Neural crest cell (in vitro differentiated cells): ENCODE measurements around the gene ADAMTS2. TPM values are rescaled to one million over a fixed set of nuclear protein-coding genes. Genes with fewer than 3 reads are reported as not detected.

ENCODE experiments used
- DNase-seq: peaks from one replicate; pipeline ENCODE4 v3.0.0; 2021; ENCODE audit warnings: low read depth, mixed read lengths, low spot score
- H3K27ac Mint-ChIP-seq: one replicate; pipeline ENCODE4 v1.8.0; 2021; ENCODE audit warnings: mild to moderate bottlenecking, mixed read lengths; ENCODE audit not compliant: unreplicated experiment
- H3K27me3 Mint-ChIP-seq: 2 replicates; pipeline ENCODE4 v1.8.0; 2021; ENCODE audit warnings: low read depth, mild to moderate bottlenecking, mixed read lengths
- H3K36me3 Mint-ChIP-seq: 2 replicates; pipeline ENCODE4 v1.8.0; 2021; ENCODE audit warnings: low read depth, mild to moderate bottlenecking, mixed read lengths
- H3K4me1 Mint-ChIP-seq: 2 replicates; pipeline ENCODE4 v1.8.0; 2021; ENCODE audit warnings: mixed read lengths
- H3K4me3 Mint-ChIP-seq: one replicate; pipeline ENCODE4 v1.8.0; 2021; ENCODE audit warnings: mild to moderate bottlenecking, mixed read lengths
- H3K9me3 Mint-ChIP-seq: 2 replicates; pipeline ENCODE4 v1.8.0; 2021; ENCODE audit warnings: mixed read lengths
- CTCF ChIP-seq: fragments of 200-600 bp; sonication (generic); conservative IDR thresholded peaks from 2 replicates; pipeline ENCODE4 v1.5.0; 2021; ENCODE audit warnings: antibody characterized with exemption, mild to moderate bottlenecking
- total RNA-seq: library from RNA; stranded (reverse); gene quantifications from 2 replicates; pipeline ENCODE4 v1.2.1, GENCODE V29; 2021

ADAMTS2 gene
- total RNA-seq, 1 donor from 2014 or later, result 1.5 TPM

- Mint-ChIP-seq H3K4me3 (no peak overlapping the region), H3K27me3 (no peaks in the 10 kb centered on the region), H3K36me3 (peaks cover 13% of the 10 kb centered on the region), H3K27ac (no peak overlapping the region), H3K9me3 (peaks cover 16% of the 10 kb centered on the region), H3K4me1 (peaks cover 6% of the 10 kb centered on the region)
- no peak for TF ChIP-seq CTCF
- DNase-seq, result no peak
These were observed 123.4 kb downstream of the ADAMTS2 start for GRCh38 chr5:179221877-179222220.

GRCh38 chr5:179221196-179221876 lies 123.9 kb downstream of the ADAMTS2 start:
- DNase-seq, result no peak
- H3K9me3 Mint-ChIP-seq, result peaks cover 16% of the 10 kb centered on the region

GRCh38 chr5:179220716-179221115 lies 124.5 kb downstream of the ADAMTS2 start:
- H3K27me3 Mint-ChIP-seq, result no peaks in the 10 kb centered on the region
- H3K4me3 Mint-ChIP-seq, result no peak overlapping the region
- peak overlapping the region; percentile 57 for H3K27ac Mint-ChIP-seq
- H3K36me3 Mint-ChIP-seq, result peaks cover 15% of the 10 kb centered on the region
- H3K9me3 Mint-ChIP-seq, result peaks cover 16% of the 10 kb centered on the region
- TF ChIP-seq CTCF, result no peak
- H3K4me1 Mint-ChIP-seq, result peaks cover 11% of the 10 kb centered on the region
- no peak for DNase-seq

More at GRCh38 chr5:179221196-179221876, 123.9 kb downstream of the ADAMTS2 start:
- H3K4me3 Mint-ChIP-seq, result no peak overlapping the region
- H3K27me3 Mint-ChIP-seq, result no peaks in the 10 kb centered on the region
- peaks cover 13% of the 10 kb centered on the region for H3K36me3 Mint-ChIP-seq
- H3K27ac Mint-ChIP-seq, result no peak overlapping the region
- TF ChIP-seq CTCF, result no peak
- peaks cover 8% of the 10 kb centered on the region for H3K4me1 Mint-ChIP-seq

- peaks cover 13% of the 10 kb centered on the region for H3K9me3 Mint-ChIP-seq
- H3K4me1 Mint-ChIP-seq, result peaks cover 15% of the 10 kb centered on the region
- no peak for DNase-seq
- H3K27ac Mint-ChIP-seq, result no peak overlapping the region
- no peak overlapping the region for H3K4me3 Mint-ChIP-seq
- H3K27me3 Mint-ChIP-seq, result no peaks in the 10 kb centered on the region
- no peak for TF ChIP-seq CTCF
- H3K36me3 Mint-ChIP-seq, result peaks cover 15% of the 10 kb centered on the region
These were observed 125.3 kb downstream of the ADAMTS2 start for GRCh38 chr5:179219661-179220620.

- peaks cover 14% of the 10 kb centered on the region for H3K36me3 Mint-ChIP-seq
- no peak for DNase-seq
- no peaks in the 10 kb centered on the region for H3K27me3 Mint-ChIP-seq
- H3K4me1 Mint-ChIP-seq, result peaks cover 15% of the 10 kb centered on the region
- H3K27ac Mint-ChIP-seq, result no peak overlapping the region
- no peak for TF ChIP-seq CTCF
- H3K4me3 Mint-ChIP-seq, result no peak overlapping the region
- H3K9me3 Mint-ChIP-seq, result peaks cover 12% of the 10 kb centered on the region
These were observed 126.3 kb downstream of the ADAMTS2 start for GRCh38 chr5:179218943-179219330.
